HepG2 (cell line): ENCODE results near the gene LBX2. TPM values are rescaled to one million over a fixed set of nuclear protein-coding genes. Genes with fewer than 3 reads are reported as not detected.
A peak's percentile ranks its signal among the peaks of the same experiment; 100 is the strongest.

Experiments
- ATF1 ChIP-seq: IDR thresholded peaks from 2 replicates; pipeline ENCODE4 v1.6.1; 2016; ENCODE audit warnings: mild to moderate bottlenecking, control low read depth
- HDAC2 ChIP-seq: sonication (generic); formaldehyde crosslinking; IDR thresholded peaks from 2 replicates; pipeline ENCODE4 v1.4.0; 2020; ENCODE audit warnings: missing genetic modification reagents
- MTA3 ChIP-seq: sonication (generic); formaldehyde crosslinking; IDR thresholded peaks from 2 replicates; pipeline ENCODE4 v1.4.0; 2020; ENCODE audit warnings: missing genetic modification reagents
- RBM22 ChIP-seq: fragments of 200-400 bp; formaldehyde crosslinking; optimal IDR thresholded peaks from 2 replicates; pipeline ENCODE3; 2017; ENCODE audit warnings: mild to moderate bottlenecking, low read length, moderate library complexity
- U2AF1 ChIP-seq: fragments of 200-400 bp; formaldehyde crosslinking; optimal IDR thresholded peaks from 2 replicates; pipeline ENCODE3; 2017; ENCODE audit warnings: mild to moderate bottlenecking, low read depth, low read length
- ZBTB49 ChIP-seq: sonication (generic); formaldehyde crosslinking; IDR thresholded peaks from 2 replicates; pipeline ENCODE4 v1.4.0; 2020; ENCODE audit warnings: missing genetic modification reagents, borderline replicate concordance
- ZNF12 ChIP-seq: sonication (generic); formaldehyde crosslinking; IDR thresholded peaks from 2 replicates; pipeline ENCODE4 v1.5.0; 2020; ENCODE audit warnings: missing genetic modification reagents
- ZNF326 ChIP-seq: sonication (generic); formaldehyde crosslinking; IDR thresholded peaks from 2 replicates; pipeline ENCODE4 v1.4.0; 2020; ENCODE audit warnings: missing genetic modification reagents, borderline replicate concordance
- ZNF33A ChIP-seq: sonication (generic); formaldehyde crosslinking; IDR thresholded peaks from 2 replicates; pipeline ENCODE4 v1.5.1; 2020; ENCODE audit warnings: missing genetic modification reagents, mild to moderate bottlenecking, moderate library complexity, borderline replicate concordance
- ZNF343 ChIP-seq: sonication (generic); formaldehyde crosslinking; IDR thresholded peaks from 2 replicates; pipeline ENCODE4 v1.4.0; 2020; ENCODE audit warnings: mild to moderate bottlenecking, missing genetic modification reagents
- ZNF441 ChIP-seq: sonication (generic); formaldehyde crosslinking; IDR thresholded peaks from 2 replicates; pipeline ENCODE4 v1.7.0; 2021; ENCODE audit warnings: missing genetic modification reagents, borderline replicate concordance
- ZNF546 ChIP-seq: sonication (generic); formaldehyde crosslinking; conservative IDR thresholded peaks from 2 replicates; pipeline ENCODE4 v1.8.1; 2023; ENCODE audit warnings: mild to moderate bottlenecking, missing genetic modification reagents
- ZNF607 ChIP-seq: sonication (generic); formaldehyde crosslinking; IDR thresholded peaks from 2 replicates; pipeline ENCODE4 v1.5.1; 2020; ENCODE audit warnings: missing genetic modification reagents, mild to moderate bottlenecking, borderline replicate concordance
- ZNF737 ChIP-seq: sonication (generic); formaldehyde crosslinking; IDR thresholded peaks from 2 replicates; pipeline ENCODE4 v1.5.0; 2020; ENCODE audit warnings: missing genetic modification reagents, mild to moderate bottlenecking, borderline replicate concordance
- ZNF777 ChIP-seq: sonication (generic); formaldehyde crosslinking; IDR thresholded peaks from 2 replicates; pipeline ENCODE4 v1.4.0; 2020; ENCODE audit warnings: missing genetic modification reagents
- ZNF891 ChIP-seq: sonication (generic); formaldehyde crosslinking; IDR thresholded peaks from 2 replicates; pipeline ENCODE4 v1.5.0; 2020; ENCODE audit warnings: mild to moderate bottlenecking, missing genetic modification reagents
- polyA plus RNA-seq, 8 experiments: library from polyadenylated mRNA; depleted of rRNA in 3 of 8; stranded (reverse) in 7 of 8; unstranded in 1 of 8; fragments of >200 nt; fragmentation: Illumina TruSeq in 4 of 8; extraction: Trizol in 4 of 8; gene quantifications; 2 replicates each; pipeline versions ENCODE4 v1.2.1 to v1.2.3, GENCODE V29; 2011 to 2016; ENCODE audit warnings: low read depth in 4 of 8, missing spikeins in 1 of 8, mixed read lengths in 1 of 8; ENCODE audit not compliant: insufficient read depth in 1 of 8
- total RNA-seq, 5 experiments: library from RNA; depleted of rRNA; stranded (reverse); fragments of >200 nt; fragmentation: Illumina TruSeq; extraction: Trizol; gene quantifications; 2 replicates each; pipeline ENCODE4 v1.2.3, GENCODE V29; 2016; ENCODE audit warnings: low read depth in 1 of 5
- TF ChIP-seq, protein P1 (sequence below): sonication (generic); formaldehyde crosslinking; IDR thresholded peaks from 2 replicates; pipeline ENCODE4 v1.4.0; 2020; ENCODE audit warnings: mild to moderate bottlenecking, missing genetic modification reagents, borderline replicate concordance
- TF ChIP-seq, protein P2 (sequence below): sonication (generic); formaldehyde crosslinking; conservative IDR thresholded peaks from 2 replicates; pipeline ENCODE4 v1.4.0; 2020; ENCODE audit warnings: mild to moderate bottlenecking, missing genetic modification reagents, moderate library complexity

Gene LBX2
- total and polyA plus RNA-seq, 2 of the 13 experiments (the other 11 are each of a cell fraction or from before 2014, with no cell fraction given): 6.4 to 8.1 TPM

DNA sequence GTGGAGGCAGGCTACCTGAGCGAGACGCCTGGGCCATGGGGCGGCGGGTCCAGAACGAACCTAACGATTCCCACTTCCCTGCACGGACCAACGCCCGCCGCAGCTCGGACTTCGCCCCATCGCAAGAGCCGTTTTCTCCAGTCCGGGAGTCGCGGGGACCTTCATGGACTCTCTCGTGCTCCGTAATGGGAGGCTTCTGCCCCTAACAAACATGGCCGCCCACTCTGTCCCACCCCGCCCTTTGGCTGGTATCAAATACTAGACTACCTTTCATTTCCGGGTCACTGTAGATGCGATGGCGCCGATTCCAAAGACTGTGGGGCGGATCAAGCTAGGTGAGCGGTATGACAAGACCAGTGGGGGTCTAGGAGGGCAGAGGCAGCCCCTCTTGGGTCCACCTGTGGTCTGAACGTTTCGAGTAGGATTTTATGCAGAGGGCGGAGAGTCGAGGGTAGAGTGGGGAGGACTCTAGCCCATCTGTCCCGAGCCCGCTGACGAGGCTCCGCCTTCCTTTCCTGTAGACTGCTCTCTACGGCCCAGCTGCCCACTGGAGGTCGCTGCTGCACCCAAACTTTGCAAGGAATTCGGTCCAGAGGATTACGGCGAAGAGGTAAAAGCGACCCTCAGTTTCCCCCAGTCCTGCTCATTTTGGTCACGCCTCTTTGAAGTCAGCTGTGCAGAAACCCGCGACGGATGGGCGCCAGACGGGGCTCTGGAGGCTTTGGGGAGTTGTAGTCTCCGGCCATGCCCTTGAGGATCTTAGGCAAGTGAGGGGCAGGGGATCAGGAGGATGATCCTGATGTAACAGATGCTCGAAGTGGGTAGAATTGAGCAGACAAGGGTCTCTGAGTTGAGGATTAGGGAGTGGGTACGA is 16.4 kb downstream of the LBX2 start, which contains the start of the genes CCDC142 and TTC31 (continued):
- TF ChIP-seq, protein P1, sequence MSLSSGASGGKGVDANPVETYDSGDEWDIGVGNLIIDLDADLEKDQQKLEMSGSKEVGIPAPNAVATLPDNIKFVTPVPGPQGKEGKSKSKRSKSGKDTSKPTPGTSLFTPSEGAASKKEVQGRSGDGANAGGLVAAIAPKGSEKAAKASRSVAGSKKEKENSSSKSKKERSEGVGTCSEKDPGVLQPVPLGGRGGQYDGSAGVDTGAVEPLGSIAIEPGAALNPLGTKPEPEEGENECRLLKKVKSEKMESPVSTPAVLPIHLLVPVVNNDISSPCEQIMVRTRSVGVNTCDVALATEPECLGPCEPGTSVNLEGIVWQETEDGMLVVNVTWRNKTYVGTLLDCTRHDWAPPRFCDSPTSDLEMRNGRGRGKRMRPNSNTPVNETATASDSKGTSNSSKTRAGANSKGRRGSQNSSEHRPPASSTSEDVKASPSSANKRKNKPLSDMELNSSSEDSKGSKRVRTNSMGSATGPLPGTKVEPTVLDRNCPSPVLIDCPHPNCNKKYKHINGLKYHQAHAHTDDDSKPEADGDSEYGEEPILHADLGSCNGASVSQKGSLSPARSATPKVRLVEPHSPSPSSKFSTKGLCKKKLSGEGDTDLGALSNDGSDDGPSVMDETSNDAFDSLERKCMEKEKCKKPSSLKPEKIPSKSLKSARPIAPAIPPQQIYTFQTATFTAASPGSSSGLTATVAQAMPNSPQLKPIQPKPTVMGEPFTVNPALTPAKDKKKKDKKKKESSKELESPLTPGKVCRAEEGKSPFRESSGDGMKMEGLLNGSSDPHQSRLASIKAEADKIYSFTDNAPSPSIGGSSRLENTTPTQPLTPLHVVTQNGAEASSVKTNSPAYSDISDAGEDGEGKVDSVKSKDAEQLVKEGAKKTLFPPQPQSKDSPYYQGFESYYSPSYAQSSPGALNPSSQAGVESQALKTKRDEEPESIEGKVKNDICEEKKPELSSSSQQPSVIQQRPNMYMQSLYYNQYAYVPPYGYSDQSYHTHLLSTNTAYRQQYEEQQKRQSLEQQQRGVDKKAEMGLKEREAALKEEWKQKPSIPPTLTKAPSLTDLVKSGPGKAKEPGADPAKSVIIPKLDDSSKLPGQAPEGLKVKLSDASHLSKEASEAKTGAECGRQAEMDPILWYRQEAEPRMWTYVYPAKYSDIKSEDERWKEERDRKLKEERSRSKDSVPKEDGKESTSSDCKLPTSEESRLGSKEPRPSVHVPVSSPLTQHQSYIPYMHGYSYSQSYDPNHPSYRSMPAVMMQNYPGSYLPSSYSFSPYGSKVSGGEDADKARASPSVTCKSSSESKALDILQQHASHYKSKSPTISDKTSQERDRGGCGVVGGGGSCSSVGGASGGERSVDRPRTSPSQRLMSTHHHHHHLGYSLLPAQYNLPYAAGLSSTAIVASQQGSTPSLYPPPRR (CRISPR knock-in tag): peak; percentile 72
- no peak for TF ChIP-seq ZNF33A
- no peak; the same call in 1 of the 2 replicates for TF ChIP-seq ZBTB49 (CRISPR knock-in tag)
- TF ChIP-seq ZNF777: no peak; the same call in 1 of the 2 replicates
- no peak; the same call in 1 of the 2 replicates for TF ChIP-seq ZNF737
- TF ChIP-seq ATF1 (CRISPR knock-in tag): peak; percentile 84
- peak; percentile 88 for TF ChIP-seq HDAC2
- TF ChIP-seq ZNF546 (CRISPR knock-in tag): peak; percentile 94; the same call in 1 of the 2 replicates
- TF ChIP-seq U2AF1: peak; percentile 86
- TF ChIP-seq ZNF12 (CRISPR knock-in tag): no peak
- TF ChIP-seq ZNF326 (CRISPR knock-in tag): no peak
- no peak for TF ChIP-seq MTA3 (CRISPR knock-in tag)
- peak; percentile 36; the same call in 1 of the 2 replicates for TF ChIP-seq ZNF607 (CRISPR knock-in tag)
- TF ChIP-seq, protein P2, sequence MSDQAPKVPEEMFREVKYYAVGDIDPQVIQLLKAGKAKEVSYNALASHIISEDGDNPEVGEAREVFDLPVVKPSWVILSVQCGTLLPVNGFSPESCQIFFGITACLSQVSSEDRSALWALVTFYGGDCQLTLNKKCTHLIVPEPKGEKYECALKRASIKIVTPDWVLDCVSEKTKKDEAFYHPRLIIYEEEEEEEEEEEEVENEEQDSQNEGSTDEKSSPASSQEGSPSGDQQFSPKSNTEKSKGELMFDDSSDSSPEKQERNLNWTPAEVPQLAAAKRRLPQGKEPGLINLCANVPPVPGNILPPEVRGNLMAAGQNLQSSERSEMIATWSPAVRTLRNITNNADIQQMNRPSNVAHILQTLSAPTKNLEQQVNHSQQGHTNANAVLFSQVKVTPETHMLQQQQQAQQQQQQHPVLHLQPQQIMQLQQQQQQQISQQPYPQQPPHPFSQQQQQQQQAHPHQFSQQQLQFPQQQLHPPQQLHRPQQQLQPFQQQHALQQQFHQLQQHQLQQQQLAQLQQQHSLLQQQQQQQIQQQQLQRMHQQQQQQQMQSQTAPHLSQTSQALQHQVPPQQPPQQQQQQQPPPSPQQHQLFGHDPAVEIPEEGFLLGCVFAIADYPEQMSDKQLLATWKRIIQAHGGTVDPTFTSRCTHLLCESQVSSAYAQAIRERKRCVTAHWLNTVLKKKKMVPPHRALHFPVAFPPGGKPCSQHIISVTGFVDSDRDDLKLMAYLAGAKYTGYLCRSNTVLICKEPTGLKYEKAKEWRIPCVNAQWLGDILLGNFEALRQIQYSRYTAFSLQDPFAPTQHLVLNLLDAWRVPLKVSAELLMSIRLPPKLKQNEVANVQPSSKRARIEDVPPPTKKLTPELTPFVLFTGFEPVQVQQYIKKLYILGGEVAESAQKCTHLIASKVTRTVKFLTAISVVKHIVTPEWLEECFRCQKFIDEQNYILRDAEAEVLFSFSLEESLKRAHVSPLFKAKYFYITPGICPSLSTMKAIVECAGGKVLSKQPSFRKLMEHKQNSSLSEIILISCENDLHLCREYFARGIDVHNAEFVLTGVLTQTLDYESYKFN: peak; percentile 64
- no peak; the same call in 1 of the 2 replicates for TF ChIP-seq ZNF343
- peak; percentile 91 for TF ChIP-seq ZNF891 (CRISPR knock-in tag)
- no peak for TF ChIP-seq RBM22
- TF ChIP-seq ZNF441 (CRISPR knock-in tag): peak; percentile 31
